Measurements from ENCODE around the gene CPNE4. TPM values are rescaled to one million over a fixed set of nuclear protein-coding genes. Genes with fewer than 3 reads are reported as not detected.

The CPNE4 gene
- total RNA-seq, 1 experiment from 2014 or later = 1.9 TPM

DNA sequence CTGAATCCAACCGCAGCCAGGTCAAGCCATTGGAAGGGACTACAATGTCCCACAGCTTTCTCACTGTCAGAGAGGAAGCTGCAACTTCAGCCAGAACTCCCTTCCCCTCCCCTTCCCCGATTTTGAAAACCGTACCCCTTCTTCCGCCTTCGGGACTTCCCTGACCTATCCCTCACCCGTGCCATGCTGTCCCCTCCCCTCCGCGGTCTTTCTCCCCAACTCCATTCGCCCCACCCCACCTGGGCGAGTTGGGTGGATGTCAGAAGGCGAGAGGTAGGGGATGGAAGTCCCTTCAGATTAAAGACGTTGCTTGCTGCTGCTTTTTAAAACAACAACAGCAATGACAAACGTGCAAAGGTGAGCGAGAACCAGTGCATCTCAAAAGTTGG, 723 bp downstream of the CPNE4 start:
- Histone ChIP-seq H3K79me1 (ENCODE audit: insufficient read depth, low read depth, low read length, poor library complexity, severe bottlenecking) (no peaks in the 10 kb centered on the region), H2BK120ac (ENCODE audit: low read depth, low read length, poor library complexity, severe bottlenecking) (no peak overlapping the region), H3K9me3 (ENCODE audit: control insufficient read depth, low read depth, low read length) (no peaks in the 10 kb centered on the region), H2AK5ac (ENCODE audit: insufficient read length, low read length) (no peak overlapping the region), H3T11ph (ENCODE audit: low read length) (no peak overlapping the region), H3K14ac (ENCODE audit: insufficient read depth, low read length) (no peak overlapping the region), H4K5ac (ENCODE audit: insufficient read length, low read depth, low read length) (no peak overlapping the region), H3K27me3 (ENCODE audit: insufficient read depth, low read length) (no peaks in the 10 kb centered on the region; the same call in 1 of the 2 replicates), H2BK12ac (ENCODE audit: insufficient read length, low read depth, low read length) (no peak overlapping the region), H2BK15ac (ENCODE audit: low read depth, low read length) (no peak overlapping the region), H3K4ac (ENCODE audit: low read depth, low read length) (no peak overlapping the region), H4K20me1 (ENCODE audit: control insufficient read depth, insufficient read depth, insufficient read length) (no peaks in the 10 kb centered on the region), H3K18ac (ENCODE audit: insufficient read length, low read depth, low read length) (no peak overlapping the region), H4K91ac (ENCODE audit: insufficient read length, low read depth, low read length) (no peak overlapping the region), H4K8ac (replicated peaks; ENCODE audit: insufficient read length, low read depth, low read length) (no peak overlapping the region), H3K4me2 (ENCODE audit: insufficient read depth, insufficient read length, low read length) (peak overlapping the region; percentile 97), H2BK20ac (ENCODE audit: low read depth, low read length, poor library complexity, severe bottlenecking) (no peak overlapping the region), H3K23me2 (ENCODE audit: insufficient read length, low read depth, low read length, poor library complexity, severe bottlenecking) (peaks cover 15% of the 10 kb centered on the region), H3K9ac (ENCODE audit: extremely low read depth, insufficient read length, low read length) (no peak overlapping the region), H2AFZ (ENCODE audit: low read length) (peak overlapping the region; percentile 83), H3K79me2 (ENCODE audit: insufficient read depth, low read length) (no peaks in the 10 kb centered on the region), H3K23ac (ENCODE audit: insufficient read length, low read depth, low read length) (no peak overlapping the region), H3K56ac (ENCODE audit: insufficient read length, low read depth, low read length) (no peak overlapping the region), H3K4me1 (ENCODE audit: insufficient read depth, low read length) (no peaks in the 10 kb centered on the region), H3K27ac (ENCODE audit: insufficient read length, low read depth, low read length) (no peak overlapping the region), H2BK5ac (ENCODE audit: insufficient read length, low read length) (no peak overlapping the region)
- Mint-ChIP-seq H3K36me3 (ENCODE audit: insufficient read depth in 1 of 3, low read depth in 3 of 3) (no peaks in the 10 kb centered on the region), H3K4me3 (peak overlapping the region; percentile 87 to 95), H3K4me1 (peaks cover 16 to 24% of the 10 kb centered on the region in 2 experiments), H3K27me3 (ENCODE audit: low read depth) (peaks cover 52% of the 10 kb centered on the region), H3K9me3 (no peaks in the 10 kb centered on the region), H3K27ac (no peak overlapping the region)
- no CpG with 5 or more reads among the region's 14 CpGs for WGBS (ENCODE audit: extremely low coverage, insufficient read length, low lambda C conversion rate)
- peak; percentile 35 for DNase-seq
- TF ChIP-seq, protein P1, sequence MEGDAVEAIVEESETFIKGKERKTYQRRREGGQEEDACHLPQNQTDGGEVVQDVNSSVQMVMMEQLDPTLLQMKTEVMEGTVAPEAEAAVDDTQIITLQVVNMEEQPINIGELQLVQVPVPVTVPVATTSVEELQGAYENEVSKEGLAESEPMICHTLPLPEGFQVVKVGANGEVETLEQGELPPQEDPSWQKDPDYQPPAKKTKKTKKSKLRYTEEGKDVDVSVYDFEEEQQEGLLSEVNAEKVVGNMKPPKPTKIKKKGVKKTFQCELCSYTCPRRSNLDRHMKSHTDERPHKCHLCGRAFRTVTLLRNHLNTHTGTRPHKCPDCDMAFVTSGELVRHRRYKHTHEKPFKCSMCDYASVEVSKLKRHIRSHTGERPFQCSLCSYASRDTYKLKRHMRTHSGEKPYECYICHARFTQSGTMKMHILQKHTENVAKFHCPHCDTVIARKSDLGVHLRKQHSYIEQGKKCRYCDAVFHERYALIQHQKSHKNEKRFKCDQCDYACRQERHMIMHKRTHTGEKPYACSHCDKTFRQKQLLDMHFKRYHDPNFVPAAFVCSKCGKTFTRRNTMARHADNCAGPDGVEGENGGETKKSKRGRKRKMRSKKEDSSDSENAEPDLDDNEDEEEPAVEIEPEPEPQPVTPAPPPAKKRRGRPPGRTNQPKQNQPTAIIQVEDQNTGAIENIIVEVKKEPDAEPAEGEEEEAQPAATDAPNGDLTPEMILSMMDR (conservative IDR thresholded peaks at IDR 0.05) = no peak
